Skeletal muscle satellite cell (primary cell): ENCODE results near the gene TENM4.

Source experiments
- H3K27me3 ChIP-seq: 2 replicates; pipeline ENCODE4 v1.7.0; 2013; ENCODE audit warnings: low read length; ENCODE audit not compliant: control insufficient read depth, insufficient read depth
- H3K36me3 ChIP-seq: 2 replicates; pipeline ENCODE4 v1.7.0; 2013; ENCODE audit warnings: mild to moderate bottlenecking, control low read depth, low read length; ENCODE audit not compliant: insufficient read depth
- H3K4me1 ChIP-seq: 2 replicates; pipeline ENCODE4 v1.7.0; 2013; ENCODE audit warnings: low read length; ENCODE audit not compliant: control insufficient read depth, insufficient read depth
- H3K4me2 ChIP-seq: 2 replicates; pipeline ENCODE4 v1.7.0; 2013; ENCODE audit warnings: mild to moderate bottlenecking, low read length
- H3K4me3 ChIP-seq: 2 replicates; pipeline ENCODE4 v1.7.0; 2013; ENCODE audit warnings: low read length
- H3K9ac ChIP-seq: 2 replicates; pipeline ENCODE4 v1.7.0; 2013; ENCODE audit warnings: mild to moderate bottlenecking, low read depth, low read length, moderate library complexity
- H3K9me3 ChIP-seq: replicated peaks from 2 replicates; pipeline ENCODE4 v1.7.0; 2013; ENCODE audit warnings: mild to moderate bottlenecking, control low read depth, low read length

TENM4 gene

DNA sequence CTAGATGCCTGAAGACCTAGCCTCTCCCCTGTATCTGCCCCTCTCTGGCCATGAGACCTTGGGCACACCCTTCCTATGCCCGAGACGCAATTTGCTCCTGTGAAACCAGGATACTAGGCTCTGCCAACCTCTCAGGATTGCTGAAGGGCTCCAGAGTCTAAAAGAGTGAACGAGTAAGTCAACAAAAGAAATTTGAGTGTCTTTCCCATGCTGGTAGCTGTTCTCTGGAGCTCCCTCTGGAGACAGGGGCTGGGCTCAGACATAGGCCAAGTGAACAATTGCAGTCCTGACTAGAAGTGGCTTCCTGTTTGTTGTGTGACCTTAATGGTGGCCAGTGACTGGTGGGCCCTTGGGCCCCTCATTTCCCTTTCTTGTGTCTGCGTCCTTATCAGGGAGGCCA, 677.2 kb downstream of the TENM4 start:
- Histone ChIP-seq H3K4me1 (no peaks in the 10 kb centered on the region), H3K4me3 (no peak overlapping the region), H3K4me2 (no peak overlapping the region), H3K27me3 (no peaks in the 10 kb centered on the region), H3K9ac (no peak overlapping the region), H3K36me3 (no peaks in the 10 kb centered on the region), H3K9me3 (no peaks in the 10 kb centered on the region)

DNA sequence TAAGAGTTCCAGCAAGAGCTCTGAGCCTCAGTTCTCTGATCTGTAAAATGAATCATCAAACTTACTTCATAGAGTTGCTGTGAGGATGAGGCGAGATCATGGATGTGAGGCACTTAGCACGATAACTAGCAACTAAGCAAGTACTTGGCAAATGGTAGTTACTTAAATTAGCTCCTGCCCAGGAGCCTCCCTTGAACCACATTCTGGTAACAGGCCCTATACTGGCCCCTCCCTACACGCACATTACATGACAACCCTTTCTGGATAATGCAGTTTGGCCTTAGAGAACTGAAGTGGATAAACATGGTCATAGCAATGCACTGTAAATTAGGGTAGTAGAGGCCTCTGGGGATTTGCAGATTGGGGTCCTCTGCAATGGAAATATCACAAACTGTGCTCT, 678.7 kb downstream of the TENM4 start:
- Histone ChIP-seq H3K9ac (no peak overlapping the region), H3K4me3 (no peak overlapping the region), H3K4me2 (no peak overlapping the region), H3K27me3 (no peaks in the 10 kb centered on the region), H3K36me3 (no peaks in the 10 kb centered on the region), H3K4me1 (no peaks in the 10 kb centered on the region), H3K9me3 (no peaks in the 10 kb centered on the region)

DNA sequence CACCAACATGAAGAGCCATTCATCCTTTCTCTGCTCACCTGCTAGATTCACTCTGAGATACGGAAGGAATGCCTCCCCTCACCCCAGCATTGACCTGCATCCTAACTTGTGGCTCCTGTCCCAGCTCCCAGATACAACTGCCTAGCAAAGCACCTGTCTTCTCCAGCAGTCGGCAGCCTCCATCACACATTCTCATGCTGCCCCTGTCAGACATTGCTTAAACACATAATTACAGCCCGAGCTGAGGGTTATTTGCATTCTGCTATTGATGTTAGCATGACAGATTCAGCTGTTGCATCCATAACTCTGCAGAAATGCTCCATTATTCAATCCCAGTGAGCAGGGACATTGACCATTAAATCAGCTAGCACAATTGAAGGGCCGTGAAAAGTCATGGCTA, 681.8 kb downstream of the TENM4 start:
- H3K9me3 ChIP-seq: no peaks in the 10 kb centered on the region
- H3K4me2 ChIP-seq: no peak overlapping the region
- H3K4me1 ChIP-seq: no peaks in the 10 kb centered on the region
- no peaks in the 10 kb centered on the region for H3K27me3 ChIP-seq
- H3K36me3 ChIP-seq: no peaks in the 10 kb centered on the region
- H3K9ac ChIP-seq: no peak overlapping the region
- H3K4me3 ChIP-seq: no peak overlapping the region

DNA sequence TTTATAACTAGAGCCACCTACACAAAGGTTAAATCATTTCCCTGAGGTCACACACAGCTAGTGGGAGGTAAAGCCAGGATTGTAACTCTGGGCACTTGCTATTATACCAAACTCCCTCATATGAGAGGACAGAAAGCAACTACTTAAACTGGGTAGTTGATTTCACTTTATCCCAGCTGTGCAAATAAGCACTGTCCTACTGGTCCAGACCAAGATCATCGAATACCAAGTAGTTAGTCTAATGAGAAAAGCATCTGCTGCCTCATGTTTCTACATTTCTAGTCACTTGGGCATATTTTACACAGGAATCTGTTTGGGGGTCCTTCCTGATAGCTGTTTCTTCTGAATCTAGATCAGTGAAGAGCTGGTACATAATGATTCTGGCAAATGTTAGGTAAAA, 687.5 kb downstream of the TENM4 start:
- no peak overlapping the region for H3K9ac ChIP-seq
- H3K27me3 ChIP-seq: no peaks in the 10 kb centered on the region
- no peaks in the 10 kb centered on the region for H3K36me3 ChIP-seq
- no peak overlapping the region for H3K4me2 ChIP-seq
- H3K9me3 ChIP-seq: no peaks in the 10 kb centered on the region
- H3K4me1 ChIP-seq: no peaks in the 10 kb centered on the region
- no peak overlapping the region for H3K4me3 ChIP-seq

DNA sequence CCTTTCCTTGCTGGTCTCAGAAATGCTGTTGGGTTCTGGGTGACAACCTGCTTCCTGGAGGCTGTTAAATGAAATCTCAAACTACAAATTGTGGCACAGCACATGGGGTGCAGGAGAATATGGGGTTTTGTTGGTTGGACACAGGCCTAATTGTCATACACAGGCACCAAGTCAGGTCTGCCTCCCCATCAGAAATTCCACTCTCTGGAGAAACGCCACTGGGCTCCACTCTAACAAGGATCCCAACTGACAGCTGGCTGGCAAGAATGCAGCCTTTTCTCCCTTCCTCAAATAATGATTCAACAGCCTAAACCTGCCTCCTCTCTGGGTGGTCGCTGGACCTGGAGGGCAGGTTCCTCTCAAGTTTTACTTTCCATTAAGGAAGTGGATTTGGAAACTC, 688.3 kb downstream of the TENM4 start:
- no peak overlapping the region for H3K4me2 ChIP-seq
- no peaks in the 10 kb centered on the region for H3K36me3 ChIP-seq
- no peaks in the 10 kb centered on the region for H3K27me3 ChIP-seq
- no peaks in the 10 kb centered on the region for H3K9me3 ChIP-seq
- H3K9ac ChIP-seq: no peak overlapping the region
- H3K4me3 ChIP-seq: no peak overlapping the region
- H3K4me1 ChIP-seq: no peaks in the 10 kb centered on the region

DNA sequence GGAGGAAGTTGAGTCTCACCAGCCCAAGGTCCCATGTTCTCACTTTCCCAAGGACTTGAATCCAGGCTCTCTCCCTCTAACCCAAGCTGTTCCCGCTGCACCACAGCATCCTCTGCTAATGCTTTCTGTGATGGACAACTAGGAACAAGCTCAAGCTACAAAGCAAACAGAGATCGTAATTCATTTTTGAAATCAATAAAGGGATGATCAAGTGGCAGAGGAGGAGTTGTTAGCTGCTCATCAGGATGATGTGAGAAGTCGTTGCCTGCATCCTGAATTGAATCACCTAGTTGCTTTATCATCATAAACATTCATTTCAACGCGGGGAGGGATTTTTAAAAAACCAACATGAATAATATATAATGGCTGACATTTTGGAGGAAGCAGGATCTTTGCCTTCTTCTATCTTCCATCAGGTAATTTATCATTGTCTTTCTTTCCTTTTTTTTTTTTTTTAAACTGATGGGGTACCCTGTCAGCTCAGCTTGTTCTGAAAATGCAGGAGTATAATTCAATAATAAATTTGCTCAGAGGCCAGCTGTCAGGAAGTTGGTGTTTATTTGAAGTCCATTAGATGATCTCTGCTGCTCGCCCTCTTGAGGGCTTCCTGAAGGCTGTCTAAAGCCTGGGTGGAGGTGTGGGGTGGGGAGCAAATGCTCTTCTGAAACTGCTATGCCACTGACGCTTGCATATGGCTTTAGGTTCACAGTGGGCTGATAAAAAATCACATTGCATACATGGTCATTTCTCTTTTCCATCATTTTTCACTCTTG, 691.7 kb downstream of the TENM4 start:
- Histone ChIP-seq H3K9me3 (no peaks in the 10 kb centered on the region), H3K4me3 (no peak overlapping the region), H3K36me3 (no peaks in the 10 kb centered on the region), H3K9ac (no peak overlapping the region), H3K27me3 (no peaks in the 10 kb centered on the region), H3K4me2 (no peak overlapping the region), H3K4me1 (no peaks in the 10 kb centered on the region)

DNA sequence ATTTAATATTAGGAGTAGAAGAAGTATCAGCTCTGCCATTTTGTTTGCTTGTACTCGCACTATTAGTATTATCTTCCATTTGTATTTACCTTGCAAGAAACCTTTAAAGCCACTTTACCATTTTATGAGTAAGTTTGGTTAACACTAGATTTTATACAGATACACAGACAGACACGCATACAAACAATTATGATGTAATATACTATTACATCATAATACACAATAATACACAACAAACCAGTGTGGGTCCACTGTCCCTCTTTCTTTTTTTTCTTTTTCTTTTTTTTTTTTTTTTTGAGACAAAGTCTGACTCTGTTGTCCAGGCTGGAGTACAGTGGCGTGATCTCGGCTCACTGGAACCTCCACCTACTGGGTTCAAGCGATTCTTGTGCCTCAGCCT, 695.9 kb downstream of the TENM4 start:
- Histone ChIP-seq H3K9me3 (no peaks in the 10 kb centered on the region), H3K9ac (no peak overlapping the region), H3K4me3 (no peak overlapping the region), H3K4me2 (no peak overlapping the region), H3K27me3 (no peaks in the 10 kb centered on the region), H3K4me1 (peaks cover 8% of the 10 kb centered on the region), H3K36me3 (no peaks in the 10 kb centered on the region)

DNA sequence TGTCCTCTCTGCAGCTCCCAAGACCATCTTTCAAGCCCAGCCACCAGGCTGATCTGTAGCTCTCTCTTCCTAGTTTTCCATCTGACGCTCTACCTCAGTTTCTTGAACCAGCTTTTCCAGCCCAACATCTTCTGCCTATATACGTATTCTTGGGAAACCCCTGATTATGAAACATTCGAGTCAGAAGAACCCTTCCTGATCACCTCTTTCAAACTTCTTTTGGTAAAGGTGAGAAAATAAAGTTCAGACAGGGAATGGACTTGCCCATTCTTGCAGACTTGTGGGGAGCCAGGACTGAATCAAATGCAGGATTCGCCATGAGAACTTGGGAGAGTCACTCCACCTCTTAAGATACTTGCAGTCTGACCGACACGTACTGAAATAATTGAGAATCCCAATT, 696.6 kb downstream of the TENM4 start:
- Histone ChIP-seq H3K4me1 (peaks cover 8% of the 10 kb centered on the region), H3K4me3 (no peak overlapping the region), H3K9ac (no peak overlapping the region), H3K9me3 (no peaks in the 10 kb centered on the region), H3K4me2 (no peak overlapping the region), H3K27me3 (no peaks in the 10 kb centered on the region), H3K36me3 (no peaks in the 10 kb centered on the region)

DNA sequence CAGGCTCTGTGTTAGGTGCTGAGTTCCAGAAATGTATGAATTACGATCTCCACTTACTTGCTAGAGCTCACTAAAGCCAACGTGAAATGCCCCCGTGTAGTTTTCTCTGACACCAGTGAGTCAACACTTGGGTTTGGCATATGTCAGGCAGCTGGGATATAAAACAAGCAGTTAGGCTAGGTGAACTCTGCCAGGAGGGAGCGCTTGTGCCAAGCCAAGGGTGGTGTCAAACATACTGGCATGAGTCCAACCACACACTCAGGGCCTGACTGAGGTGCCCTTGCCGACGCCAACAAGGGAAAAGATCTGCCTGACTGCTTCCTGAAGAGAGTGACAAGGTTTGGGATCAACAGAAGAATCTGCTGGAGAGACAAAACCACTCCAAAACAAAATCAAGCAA, 698.4 kb downstream of the TENM4 start:
- H3K4me3 ChIP-seq: no peak overlapping the region
- H3K4me2 ChIP-seq: no peak overlapping the region
- H3K36me3 ChIP-seq: no peaks in the 10 kb centered on the region
- peaks cover 8% of the 10 kb centered on the region for H3K4me1 ChIP-seq
- no peaks in the 10 kb centered on the region for H3K9me3 ChIP-seq
- H3K9ac ChIP-seq: no peak overlapping the region
- no peaks in the 10 kb centered on the region for H3K27me3 ChIP-seq

DNA sequence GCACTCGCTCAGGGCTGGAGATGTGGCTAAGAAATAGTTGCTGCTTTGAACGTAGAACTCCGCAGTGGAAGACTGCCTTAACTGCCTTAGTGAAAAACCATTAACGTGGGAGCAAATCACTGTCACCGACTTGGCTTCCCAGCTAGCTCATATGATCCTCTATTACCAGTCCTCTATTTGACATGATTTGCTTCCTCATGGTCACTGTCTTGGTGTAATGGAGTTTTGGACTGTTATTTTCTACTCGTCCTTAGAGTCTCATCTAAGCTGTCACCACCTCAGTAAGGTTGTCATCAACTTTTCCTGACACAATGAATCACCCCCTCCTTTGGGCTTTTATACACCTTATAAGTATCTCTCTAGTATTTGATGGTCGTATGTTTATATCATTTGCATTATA, 699.1 kb downstream of the TENM4 start:
- Histone ChIP-seq H3K4me2 (no peak overlapping the region), H3K9ac (no peak overlapping the region), H3K9me3 (no peaks in the 10 kb centered on the region), H3K4me1 (peaks cover 8% of the 10 kb centered on the region), H3K4me3 (no peak overlapping the region), H3K27me3 (no peaks in the 10 kb centered on the region), H3K36me3 (no peaks in the 10 kb centered on the region)

DNA sequence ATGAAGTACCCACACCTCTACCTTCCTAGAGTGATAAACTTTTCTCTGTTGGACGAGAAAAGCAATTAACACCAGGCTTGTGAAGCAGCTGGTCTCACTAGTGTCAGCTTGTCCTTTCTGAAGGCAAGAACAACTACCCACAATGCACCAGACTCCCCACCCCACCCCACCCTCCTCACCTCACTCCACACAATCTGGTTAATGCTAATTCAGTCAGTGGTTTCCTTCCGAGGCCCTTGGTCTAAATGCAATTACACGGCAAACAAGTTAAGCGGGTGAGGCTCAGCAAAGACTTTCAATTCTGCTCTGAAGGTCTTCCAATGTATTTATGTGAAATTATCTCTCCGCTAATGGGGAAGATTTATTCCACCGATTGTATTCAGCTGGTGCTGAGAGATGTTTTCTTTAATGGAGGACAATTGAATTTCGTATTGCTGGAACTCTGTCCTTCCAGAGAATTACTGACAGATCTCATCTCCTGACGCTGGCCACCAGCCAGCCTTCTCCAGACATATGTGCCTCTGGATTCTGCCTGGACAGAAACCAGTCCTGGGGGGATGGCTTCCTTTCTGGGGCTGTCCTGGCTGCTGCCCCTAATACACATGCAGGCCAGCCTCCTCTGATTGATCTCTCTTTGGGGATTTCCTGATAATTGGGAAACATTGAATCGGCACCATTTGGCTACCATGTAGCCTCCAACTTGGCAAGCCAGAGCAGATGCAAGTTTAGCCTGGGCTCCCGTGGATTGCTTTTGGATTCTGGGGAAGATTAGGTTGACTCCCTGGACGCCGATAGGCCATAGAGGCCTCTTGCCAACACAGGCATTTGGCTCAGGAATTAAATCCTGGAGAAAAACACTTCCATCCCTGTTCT, 700.4 kb downstream of the TENM4 start:
- Histone ChIP-seq H3K4me2 (no peak overlapping the region), H3K4me1 (peaks cover 8% of the 10 kb centered on the region), H3K36me3 (no peaks in the 10 kb centered on the region), H3K4me3 (no peak overlapping the region), H3K9me3 (no peaks in the 10 kb centered on the region), H3K27me3 (no peaks in the 10 kb centered on the region), H3K9ac (no peak overlapping the region)

DNA sequence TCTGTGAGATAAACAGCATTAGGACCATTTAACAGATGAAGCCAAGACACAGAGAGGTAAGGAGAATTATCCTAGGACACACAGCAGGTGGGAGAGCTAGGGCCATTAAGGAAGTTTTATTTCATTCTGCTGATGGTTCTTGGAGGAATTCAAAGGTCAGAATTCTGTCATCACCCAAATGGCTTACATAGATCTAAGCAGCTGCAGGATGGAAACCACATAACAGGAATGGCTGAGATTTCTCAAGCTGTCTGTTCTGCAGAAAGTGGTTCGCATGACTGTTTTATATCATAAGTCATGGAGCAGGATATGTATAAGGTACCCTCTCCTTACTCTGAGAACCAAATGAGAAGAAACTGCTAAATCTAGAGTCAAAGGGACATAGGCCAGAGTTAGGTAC, 702.9 kb downstream of the TENM4 start:
- H3K4me1 ChIP-seq: peaks cover 8% of the 10 kb centered on the region
- no peak overlapping the region for H3K4me2 ChIP-seq
- no peaks in the 10 kb centered on the region for H3K36me3 ChIP-seq
- H3K9ac ChIP-seq: no peak overlapping the region
- H3K4me3 ChIP-seq: no peak overlapping the region
- no peaks in the 10 kb centered on the region for H3K9me3 ChIP-seq
- no peaks in the 10 kb centered on the region for H3K27me3 ChIP-seq
